NCI-H146 (cell line): ENCODE measurements around the gene CSTF1.
"Not testable (repeated sequence)": the region's sequence is repeated elsewhere in the genome, so short reads cannot be mapped to it uniquely, and the experiment has no call there.

Source experiments
- DNase-seq: peaks from one replicate; lab custom pipeline; 2025; lab: John Stamatoyannopoulos, UW

CSTF1 gene

DNA sequence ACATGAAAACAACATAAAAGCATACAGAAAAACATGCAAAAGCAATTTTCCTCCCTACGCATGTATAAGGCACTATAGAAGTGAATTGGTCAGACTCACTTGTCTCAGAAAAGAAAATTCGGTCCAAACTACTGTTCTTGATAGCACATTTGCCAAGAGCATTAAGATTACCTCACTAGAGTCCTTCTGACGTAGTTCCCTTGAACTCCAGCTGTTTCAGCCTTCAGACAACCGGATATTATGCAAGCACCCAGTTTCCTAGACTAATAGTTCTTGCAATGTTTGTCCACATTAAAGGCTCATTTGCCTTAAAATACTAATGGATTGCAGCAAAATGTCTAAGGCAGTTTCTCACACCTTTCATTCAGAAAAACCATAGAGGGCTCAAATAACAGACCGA, 17.1 kb downstream of the CSTF1 start:
- DNase-seq = no peak

DNA sequence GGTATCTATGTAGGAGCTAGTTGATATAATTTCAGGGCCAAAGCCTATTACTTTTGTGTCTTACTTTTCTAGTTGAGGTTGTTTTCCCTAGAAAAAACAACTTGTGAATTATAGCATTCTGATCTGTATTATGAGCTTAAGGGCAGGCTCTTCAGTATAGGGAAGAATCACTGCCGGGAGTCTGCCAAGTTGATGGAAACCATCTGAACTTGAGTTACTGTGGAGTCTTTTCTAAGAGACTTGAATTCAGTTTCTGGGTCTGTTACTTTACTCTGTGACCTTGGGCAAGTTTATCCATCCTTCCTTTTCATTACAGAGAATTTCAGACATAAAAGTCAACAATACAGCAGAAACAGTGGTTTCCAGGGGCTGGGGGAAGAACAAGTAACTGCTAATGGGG, 17.5 kb downstream of the CSTF1 start:
- no peak for DNase-seq

DNA sequence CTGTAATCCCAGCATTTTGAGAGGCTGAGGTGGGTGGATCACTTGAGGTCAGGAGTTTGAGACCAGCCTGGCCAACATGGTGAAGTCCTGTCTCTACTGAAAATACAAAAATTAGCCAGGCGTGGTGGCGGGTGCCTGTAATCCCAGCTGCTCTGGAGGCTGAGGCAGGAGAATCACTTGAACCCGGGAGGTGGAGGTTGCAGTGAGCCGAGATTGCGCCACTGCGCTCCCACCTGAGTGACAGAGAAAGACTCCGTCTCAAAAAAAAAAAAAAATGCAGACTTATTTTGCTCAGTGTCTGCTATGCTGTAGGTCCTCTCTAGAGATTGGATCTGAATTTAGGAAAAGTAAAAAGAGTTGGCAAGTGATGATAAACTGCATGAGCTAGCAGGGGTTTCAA, 18.8 kb downstream of the CSTF1 start:
- DNase-seq = not testable (repeated sequence)

DNA sequence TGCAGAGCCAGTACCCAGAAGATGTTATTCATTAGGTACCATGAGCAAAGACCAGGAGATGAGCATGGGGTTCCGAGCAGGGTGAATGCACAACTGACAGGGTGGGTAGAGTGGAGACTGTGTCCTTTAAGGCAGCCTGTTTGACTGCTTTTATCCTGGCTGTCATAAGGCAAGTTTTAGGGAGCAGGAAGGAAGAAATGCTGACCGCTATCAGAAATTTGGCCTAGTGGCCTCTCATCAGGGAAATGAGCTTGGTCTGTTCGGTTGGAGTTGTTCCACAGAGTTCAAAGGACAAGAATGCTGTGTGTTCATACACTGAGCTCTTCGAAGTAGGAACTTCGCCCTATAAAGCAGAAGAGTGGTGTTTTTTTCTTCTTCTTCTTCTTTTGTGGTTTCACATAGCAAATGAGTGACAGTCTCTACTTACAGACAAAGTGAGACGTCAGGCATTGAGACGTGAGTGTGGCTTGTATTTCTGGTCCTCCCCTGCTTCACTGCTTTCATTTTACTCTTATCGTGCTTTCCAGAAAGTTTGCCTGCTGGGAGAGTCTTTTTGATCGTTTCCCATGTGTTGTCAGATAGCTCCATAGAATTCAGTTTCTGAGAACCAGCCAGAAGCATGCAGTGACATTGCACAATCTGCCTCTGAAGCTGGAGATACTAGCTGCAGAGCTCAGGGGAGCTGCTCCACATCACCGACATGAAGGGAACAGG, 19.5 kb downstream of the CSTF1 start, which contains the start of gene CASS4:
TSS of gene CASS4 (plus strand) at position 502 of the 714 bp plus-strand sequence. CDS start at position 701, 199 bp downstream.
- DNase-seq = no peak

DNA sequence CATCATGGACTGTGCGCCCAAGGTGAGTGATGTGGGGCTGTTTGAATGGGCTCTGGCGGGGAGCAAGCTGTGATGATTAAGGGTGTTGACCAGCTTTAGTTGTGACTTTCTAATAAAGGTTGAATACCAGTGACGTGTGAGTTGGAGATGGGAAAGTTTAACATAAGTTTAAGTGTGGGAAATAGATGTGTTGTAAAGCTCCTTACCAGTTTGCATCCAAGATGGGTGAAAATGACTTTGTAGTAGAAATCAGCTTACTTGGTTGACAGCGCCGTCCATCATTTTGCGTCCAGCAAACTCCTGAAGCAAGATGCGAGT, 20.0 kb downstream of the CSTF1 start:
- DNase-seq = no peak

DNA sequence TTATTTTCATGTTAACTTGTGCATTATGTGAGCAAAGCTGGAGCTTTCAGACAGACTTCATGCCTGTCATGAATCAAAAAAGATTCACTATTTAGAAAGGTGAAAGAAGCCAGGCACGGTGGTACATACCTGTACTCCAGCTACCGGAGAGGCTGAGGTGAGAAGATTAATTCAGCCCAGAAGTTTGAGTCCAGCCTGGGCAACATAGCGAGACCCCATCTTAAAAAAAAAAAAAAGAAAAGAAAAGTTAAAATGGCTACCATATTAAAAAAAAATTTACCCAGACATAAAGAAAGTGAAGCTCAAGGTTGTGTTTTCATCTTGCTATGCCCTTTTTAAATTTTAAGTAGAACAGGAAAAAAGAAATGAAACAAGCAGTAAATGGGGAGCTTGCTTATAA, 20.5 kb downstream of the CSTF1 start:
- DNase-seq = no peak

DNA sequence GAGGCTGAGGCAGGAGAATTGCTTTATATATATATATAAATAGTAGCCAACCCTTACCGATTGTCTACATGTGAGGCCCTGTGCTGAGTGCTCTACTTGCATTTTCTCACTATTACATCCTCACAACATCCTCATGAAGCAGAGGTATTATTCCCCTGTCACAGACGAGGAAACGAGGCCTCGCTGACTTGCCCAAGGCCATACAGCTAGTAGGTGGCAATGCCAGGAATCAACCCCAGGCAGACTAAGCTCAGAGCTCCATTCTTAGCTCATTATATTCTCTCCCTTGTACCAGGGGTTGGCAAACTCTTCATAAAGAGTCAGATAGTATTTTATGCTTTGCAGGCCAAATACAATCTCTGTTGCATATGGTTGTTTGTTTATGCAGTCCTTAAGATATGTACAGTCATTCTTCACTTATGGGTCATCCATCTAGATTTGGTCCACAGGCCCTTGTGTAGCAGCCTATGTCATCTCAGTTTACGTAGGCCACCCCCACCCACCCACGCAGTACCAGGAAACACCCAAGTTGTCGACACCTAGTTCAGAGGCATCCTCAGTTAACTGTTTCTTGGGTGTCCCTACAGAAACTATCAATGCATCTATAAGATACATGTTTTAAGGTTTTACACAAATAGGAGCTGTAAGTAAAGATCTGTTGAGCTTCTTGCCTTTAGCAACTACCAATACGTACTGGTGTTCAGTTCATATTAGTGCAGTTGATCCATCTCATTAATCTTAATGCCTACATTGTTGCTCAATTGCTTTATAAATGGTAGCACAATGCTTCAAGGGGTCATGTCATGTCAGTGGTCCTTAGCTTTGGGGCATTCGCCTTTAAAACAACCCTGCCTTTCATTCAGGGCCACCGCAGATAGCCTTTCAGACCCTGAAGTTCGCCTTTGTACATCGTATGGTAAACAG, 22.7 kb downstream of the CSTF1 start:
- DNase-seq = no peak

DNA sequence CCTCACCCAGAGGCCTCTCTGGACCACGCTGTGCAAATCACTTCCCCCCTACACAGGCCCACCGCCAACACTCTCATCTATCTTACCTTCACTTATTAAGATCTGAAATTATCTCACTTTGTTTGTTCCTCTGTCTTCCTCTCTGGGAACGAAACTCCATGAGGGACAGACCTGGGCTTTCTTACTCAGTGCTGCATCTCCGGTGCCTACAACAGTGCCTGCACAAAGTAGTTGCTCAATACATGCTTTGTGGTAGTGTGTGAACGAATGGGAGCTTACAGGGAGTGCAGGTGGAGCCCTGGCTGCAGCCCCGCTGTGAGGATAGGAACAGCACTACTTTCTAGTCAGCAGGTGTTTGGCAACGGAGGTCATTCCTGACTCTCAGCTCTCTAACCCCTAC, 25.0 kb downstream of the CSTF1 start:
- DNase-seq = no peak

DNA sequence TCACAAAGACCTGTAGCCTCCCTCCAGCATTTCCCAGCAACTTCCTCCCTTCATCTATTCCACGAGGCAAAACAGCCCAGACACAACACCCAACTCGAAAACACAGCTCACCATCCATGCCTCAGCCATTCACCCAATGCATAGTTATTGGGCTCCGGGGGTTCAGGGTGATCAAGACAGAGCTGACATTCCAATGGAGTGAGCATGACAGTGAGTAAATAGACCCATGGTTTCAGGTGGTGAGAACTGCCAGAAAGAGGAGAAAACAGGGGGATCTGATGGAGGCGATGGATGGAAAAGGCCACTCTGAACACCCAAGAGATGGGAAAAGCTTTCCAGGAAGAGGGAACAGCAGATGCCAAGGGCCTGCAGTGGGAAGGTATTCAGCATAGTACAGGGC, 25.5 kb downstream of the CSTF1 start:
- no peak for DNase-seq

DNA sequence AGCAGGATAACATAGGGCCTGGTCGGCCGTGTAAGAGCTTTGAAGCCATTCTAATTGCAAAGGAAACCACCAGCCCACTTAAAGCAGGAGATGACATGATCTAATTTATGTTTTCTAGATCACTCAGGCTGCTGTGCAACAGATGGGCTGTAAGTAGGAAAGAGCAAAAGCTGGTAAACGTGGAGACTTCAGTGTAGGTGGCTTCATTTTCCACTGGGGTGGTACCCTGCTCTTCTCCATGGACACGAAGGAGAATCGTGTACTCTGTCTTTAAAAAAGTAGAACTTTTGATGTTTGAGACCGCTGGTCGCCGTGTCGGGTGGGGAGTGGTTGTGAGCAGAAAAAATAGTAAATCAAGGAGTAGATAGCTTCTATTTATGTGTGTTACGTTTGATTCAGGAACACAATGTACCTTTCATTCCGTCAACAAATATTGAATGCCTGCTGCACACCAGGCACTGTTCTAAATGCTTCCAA, 26.0 kb downstream of the CSTF1 start:
- DNase-seq = no peak

DNA sequence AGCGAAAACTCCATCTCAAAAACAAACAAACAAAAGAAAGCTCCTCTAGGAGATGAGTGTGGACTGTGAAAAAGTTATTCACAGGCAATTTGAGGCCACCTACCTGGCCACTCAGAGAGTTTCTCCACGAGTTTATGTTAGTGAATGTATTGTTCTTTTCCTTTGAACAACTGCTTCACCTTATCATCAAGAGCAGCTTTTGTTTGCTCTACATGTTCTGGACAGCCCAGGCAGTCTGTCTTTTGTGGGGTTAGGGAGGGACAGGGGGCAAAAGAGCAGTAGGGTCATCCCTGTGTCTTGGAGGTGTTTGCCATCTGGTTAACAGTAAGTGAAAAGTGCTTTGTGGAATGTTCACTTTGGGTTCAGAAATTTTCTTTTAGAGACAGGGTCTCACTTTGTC, 27.6 kb downstream of the CSTF1 start:
- DNase-seq = no peak

DNA sequence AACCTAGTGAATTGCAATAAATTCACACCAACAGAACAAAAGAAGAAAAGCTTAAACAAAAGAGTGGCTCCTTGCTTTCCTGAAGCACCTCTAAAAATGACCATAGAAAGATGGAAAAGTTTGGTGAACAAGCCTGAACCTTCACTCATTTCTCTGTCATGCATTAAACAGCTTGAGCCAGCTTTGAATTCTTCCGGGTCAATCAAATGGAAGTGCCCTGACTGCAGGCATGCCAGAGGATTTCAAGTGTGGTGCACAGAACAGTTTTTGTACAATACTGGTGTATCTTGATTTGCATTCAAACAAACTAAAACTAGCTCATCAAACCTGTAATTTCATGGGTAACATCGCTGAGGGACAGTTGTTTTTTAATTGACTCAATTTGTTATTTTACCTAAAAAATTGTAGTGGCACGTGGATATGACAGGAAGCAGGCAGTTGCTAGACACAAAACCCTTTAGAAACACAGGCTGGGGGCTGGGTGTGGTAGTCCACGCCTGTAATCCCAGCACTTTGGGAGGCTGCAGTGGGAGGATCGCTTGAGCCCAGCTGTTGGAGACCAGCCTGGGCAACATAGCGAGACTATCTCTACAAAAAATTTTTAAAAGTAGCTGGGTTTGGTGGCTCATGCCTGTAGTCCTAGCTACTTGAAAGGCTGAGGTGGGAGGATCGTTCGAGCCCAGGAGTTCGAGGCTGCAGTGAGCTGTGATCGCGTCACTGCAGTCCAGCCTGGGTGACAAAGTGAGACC, 28.7 kb downstream of the CSTF1 start:
- DNase-seq = no peak

DNA sequence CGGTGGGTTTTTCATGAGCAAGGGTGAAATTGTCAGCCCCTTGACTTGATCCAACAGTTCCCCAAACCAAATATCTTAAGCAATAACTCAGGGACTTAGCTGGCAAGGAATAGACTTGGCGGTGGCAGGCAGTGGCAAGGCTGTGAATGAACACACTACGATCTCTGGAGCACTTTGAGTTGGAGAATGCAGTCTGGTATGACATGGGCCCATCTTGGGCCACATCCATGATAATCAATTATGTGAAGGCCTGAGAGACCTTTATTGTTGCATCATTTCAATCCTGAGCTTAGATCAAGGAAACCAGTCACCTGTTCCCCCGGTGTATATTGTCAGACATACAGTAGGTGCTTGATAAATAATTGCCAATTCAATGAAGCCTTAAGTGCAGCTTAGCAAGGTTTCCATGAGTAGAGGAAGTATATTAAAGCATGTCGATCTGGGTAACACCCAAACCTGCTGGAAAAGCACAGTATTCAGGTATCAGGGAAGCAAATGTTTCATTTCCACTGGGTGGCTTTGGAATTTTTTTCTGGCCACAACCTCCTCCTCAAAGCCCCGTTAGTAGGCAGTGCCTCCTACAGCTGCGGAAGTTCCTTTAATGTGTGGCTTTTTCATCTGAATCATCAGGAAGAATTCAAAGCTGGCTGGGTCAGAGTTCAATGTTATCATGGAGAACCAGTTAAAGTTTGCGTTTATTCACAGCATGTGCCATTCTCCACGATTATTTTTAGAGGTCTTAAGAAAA, 29.8 kb downstream of the CSTF1 start:
- DNase-seq = no peak

DNA sequence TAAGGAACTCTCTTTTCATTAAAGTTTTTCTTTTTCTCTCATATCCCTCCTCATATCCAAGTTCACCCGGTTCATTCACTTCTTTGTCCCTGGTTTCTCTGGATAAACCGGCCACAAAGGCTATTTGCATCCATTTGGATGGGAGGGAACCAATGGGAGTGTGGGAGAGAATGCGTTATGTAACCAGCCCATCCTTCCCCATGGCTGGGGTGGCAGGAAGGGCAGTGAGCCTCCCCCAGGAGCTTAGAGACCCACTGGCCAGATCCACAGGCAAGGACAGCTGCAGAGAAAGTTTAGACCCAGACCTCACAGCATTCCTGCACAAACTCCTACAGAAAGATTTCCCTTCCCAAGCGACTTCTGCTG, 30.4 kb downstream of the CSTF1 start:
- no peak for DNase-seq

DNA sequence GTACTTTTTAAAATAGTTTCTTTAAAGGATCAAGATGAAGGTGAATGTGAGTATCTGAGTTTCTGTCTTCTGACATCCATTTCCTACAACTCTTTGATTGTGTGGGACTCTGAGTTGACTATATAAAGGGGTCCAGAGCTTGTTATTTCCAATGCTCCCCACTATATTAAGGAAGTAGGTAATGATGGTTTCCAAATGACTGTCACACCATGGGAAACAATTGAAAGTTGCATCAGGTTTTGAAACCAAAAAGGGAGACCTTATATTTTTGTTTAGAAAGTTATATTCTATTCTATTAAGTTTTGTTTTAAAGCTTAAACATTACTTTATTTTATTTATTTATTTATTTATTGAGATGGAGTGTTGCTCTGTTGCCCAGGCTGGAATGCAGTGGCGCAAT, 30.8 kb downstream of the CSTF1 start:
- no peak for DNase-seq

DNA sequence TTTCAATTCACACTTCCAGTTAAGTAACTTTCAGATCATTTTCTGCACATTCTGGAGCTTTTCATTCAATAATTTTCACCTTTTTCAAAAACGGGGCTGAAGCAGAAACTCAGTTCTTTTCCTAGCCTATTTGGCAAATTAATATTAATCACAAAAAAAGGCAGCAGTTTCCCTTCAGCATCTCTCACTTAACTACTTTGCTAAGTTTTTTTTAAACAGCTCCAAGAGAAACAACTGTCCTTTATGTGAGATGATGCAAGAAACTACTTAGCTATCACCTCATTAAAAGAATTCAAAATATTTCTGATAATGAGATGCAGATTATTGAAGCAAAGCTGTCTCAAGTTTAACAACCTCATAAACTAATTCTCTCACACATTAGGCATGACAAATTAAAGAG, 31.4 kb downstream of the CSTF1 start:
- DNase-seq = no peak

DNA sequence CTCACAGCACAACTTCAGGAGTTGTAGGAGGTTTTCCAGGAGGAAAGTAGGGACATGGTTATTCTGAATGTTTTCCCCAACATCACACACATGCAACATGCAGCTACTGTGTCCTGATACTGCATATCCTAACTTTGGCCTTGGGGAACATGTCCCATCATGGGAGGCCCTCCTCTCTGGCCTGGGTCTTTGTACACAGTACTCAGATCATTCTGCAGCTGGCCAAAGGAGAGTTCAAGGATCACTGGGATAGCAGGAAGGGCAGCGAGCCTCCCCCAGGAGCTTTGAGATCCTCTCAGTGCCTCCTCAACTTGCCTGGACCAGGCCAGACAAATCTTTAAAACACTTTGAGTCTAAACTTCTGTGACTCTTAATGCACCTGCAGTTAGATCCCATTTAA, 32.5 kb downstream of the CSTF1 start:
- no peak for DNase-seq

DNA sequence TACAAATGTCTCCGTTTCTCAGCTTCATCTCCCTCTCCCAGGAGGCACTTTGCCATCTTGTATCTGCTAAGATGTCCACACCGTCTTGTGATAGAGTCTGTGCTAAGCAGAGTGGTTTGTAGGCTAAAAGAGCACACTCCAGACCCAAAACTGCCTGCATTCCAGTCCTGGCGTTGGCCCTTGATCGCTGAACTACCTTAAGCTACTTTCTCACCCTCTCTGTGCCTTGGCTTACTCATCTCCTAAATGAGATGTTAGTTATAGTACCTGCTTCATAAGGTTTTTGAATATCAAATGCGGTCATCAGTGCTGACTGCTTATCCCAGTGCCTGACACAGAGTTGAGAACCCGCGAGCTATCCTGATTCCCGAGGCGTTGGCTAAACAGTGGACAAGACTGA, 33.6 kb downstream of the CSTF1 start:
- DNase-seq = no peak

DNA sequence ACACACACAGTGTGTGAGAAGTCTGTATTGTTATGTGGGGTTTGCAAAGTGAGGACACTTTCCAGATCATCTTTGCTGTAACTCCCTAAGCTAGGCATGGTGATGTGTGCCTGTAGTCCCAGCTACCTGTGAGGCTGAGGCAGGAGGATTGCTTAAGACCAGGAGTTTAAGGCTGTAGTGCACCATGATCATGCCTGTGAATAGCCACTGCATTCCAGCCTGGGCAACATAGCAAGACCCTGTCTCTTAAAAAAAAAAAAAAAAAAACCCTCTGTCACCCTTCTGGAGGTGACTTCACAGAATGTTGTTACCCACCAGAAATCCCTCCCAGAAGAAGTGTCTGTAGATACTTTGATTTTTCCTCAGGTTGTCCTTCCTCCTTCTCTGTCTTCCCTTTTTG, 34.5 kb downstream of the CSTF1 start:
- DNase-seq = no peak

DNA sequence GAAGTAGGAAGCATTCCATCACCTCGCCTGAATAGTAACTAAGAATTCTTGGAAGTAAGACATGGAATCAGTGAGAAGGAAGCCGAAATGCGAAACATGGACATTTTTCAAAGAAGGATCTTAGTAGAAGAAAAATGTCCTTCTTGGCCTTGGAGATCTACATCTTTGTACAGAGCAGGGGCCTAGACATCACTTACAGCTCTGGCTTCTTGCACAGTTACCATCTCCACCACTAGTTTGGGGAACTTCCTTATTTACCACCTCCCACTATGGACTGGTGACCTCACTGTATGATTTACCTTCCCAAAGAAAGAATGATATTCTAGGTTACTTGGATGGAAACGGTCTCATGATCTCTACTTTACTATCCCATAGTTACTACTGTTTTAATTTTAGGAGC, 35.4 kb downstream of the CSTF1 start:
- no peak for DNase-seq

DNA sequence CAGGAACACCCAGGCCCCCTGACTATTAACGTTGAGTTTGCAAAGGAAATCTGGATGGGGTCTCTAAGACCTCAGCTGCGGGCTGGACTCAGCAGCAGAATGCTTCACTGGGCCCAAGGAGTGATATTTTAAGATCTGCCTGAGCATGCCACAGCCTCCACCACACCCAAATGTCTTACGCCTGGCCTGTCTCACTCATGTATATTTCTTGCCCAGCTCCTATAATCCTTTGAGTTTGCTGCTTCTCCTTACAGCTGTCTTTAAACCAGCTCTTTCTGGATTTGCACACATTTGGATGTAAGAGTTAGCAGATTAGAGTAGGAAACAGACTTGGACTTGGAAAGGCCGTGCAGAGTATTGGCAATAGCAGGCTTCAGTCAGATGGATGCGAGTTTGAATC, 36.0 kb downstream of the CSTF1 start:
- DNase-seq = no peak

DNA sequence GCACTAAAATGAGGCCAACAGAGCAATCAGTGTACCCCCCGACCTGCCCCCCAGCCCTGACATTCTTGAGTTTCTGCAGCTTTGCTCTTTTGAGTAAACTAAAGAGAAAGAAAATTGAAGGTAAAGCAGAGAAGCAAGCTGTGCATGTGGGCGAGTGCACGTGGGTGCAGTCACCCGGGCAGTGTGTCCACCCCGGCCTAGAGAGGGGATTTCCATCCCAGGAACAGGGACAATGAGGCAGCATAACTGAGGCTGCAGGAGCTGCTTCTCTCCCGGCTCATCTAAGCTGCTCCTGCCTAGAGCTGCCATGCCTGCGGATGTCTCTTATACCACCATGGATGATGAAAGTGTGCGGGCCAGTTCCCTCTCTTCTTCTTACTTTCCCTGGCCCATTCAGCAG, 36.4 kb downstream of the CSTF1 start:
- DNase-seq = no peak
